SU-DHL-6 (cell line): ENCODE measurements around the gene LETM1.

Experiments used
- EZH2phosphoT487 ChIP-seq: fragments of 200-600 bp; sonication (generic), shearing (Covaris generic); conservative IDR thresholded peaks from 2 replicates; pipeline ENCODE4 v1.6.1; 2018; ENCODE audit warnings: mild to moderate bottlenecking, antibody characterized with exemption, low read length, moderate library complexity, mixed read lengths
- TF ChIP-seq, protein P1 (sequence below): fragments of 200-600 bp; sonication (generic); IDR thresholded peaks from one replicate; pipeline ENCODE4 v1.5.1; 2017; ENCODE audit warnings: antibody characterized with exemption, mild to moderate bottlenecking, low read length, moderate library complexity; ENCODE audit not compliant: insufficient read depth, poor library complexity, severe bottlenecking

- TF ChIP-seq, protein P1, sequence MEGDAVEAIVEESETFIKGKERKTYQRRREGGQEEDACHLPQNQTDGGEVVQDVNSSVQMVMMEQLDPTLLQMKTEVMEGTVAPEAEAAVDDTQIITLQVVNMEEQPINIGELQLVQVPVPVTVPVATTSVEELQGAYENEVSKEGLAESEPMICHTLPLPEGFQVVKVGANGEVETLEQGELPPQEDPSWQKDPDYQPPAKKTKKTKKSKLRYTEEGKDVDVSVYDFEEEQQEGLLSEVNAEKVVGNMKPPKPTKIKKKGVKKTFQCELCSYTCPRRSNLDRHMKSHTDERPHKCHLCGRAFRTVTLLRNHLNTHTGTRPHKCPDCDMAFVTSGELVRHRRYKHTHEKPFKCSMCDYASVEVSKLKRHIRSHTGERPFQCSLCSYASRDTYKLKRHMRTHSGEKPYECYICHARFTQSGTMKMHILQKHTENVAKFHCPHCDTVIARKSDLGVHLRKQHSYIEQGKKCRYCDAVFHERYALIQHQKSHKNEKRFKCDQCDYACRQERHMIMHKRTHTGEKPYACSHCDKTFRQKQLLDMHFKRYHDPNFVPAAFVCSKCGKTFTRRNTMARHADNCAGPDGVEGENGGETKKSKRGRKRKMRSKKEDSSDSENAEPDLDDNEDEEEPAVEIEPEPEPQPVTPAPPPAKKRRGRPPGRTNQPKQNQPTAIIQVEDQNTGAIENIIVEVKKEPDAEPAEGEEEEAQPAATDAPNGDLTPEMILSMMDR, result no peak
- no peak for TF ChIP-seq EZH2phosphoT487
Measured at GRCh38 chr4:1772853-1773538, 83.0 kb downstream of the LETM1 start.
